WTC11 (cell line): Measurements from ENCODE around the gene CHKA. TPM values are rescaled to one million over a fixed set of nuclear protein-coding genes. Genes with fewer than 3 reads are reported as not detected.

ENCODE experiments used
- ATAC-seq: fragments of 200-7000 bp; cut with Tn5 transposase; 2 replicates; pipeline ENCODE4 v1.10.0; 2021; ENCODE audit warnings: mild to moderate bottlenecking, moderate library complexity
- CTCF ChIA-PET: fragments of 300-600 bp; sonication (Branson Sonifier 250); formaldehyde crosslinking; loops from one replicate; lab custom pipeline; 2021; ENCODE audit warnings: antibody characterized with exemption; lab: Charles Lee
- POLR2A ChIA-PET: fragments of 350-600 bp; sonication (Branson Sonifier 250); formaldehyde crosslinking; loops from one replicate; lab custom pipeline; 2021; ENCODE audit warnings: antibody characterized with exemption; lab: Charles Lee
- DNase-seq: peaks from one replicate; pipeline ENCODE4 v3.0.0; 2021; ENCODE audit warnings: low spot score
- H3K27ac Mint-ChIP-seq: 2 replicates; pipeline ENCODE4 v1.8.0; 2021; ENCODE audit warnings: mixed read lengths
- H3K27me3 Mint-ChIP-seq: 2 replicates; pipeline ENCODE4 v1.8.0; 2021; ENCODE audit warnings: low read depth, mild to moderate bottlenecking, moderate library complexity, mixed read lengths
- H3K36me3 Mint-ChIP-seq: 2 replicates; pipeline ENCODE4 v1.8.0; 2021; ENCODE audit warnings: mixed read lengths
- H3K4me1 Mint-ChIP-seq: 2 replicates; pipeline ENCODE4 v1.8.0; 2022; ENCODE audit warnings: mixed read lengths
- H3K4me3 Mint-ChIP-seq: 2 replicates; pipeline ENCODE4 v1.8.0; 2021; ENCODE audit warnings: mild to moderate bottlenecking, moderate library complexity, mixed read lengths
- H3K9me3 Mint-ChIP-seq: 2 replicates; pipeline ENCODE4 v1.8.0; 2021; ENCODE audit warnings: mixed read lengths
- AFF4 ChIP-seq: sonication (generic); formaldehyde crosslinking; IDR thresholded peaks from 2 replicates; pipeline ENCODE4 v1.8.1; 2023; ENCODE audit warnings: mild to moderate bottlenecking, missing genetic modification reagents, borderline replicate concordance
- ATF1 ChIP-seq: sonication (generic); formaldehyde crosslinking; IDR thresholded peaks from 2 replicates; pipeline ENCODE4 v1.8.1; 2023; ENCODE audit warnings: mild to moderate bottlenecking, moderate library complexity, missing genetic modification reagents
- ATF3 ChIP-seq: sonication (generic); formaldehyde crosslinking; conservative IDR thresholded peaks from 2 replicates; pipeline ENCODE4 v1.8.1; 2022; ENCODE audit warnings: mild to moderate bottlenecking, missing genetic modification reagents
- CREB1 ChIP-seq: sonication (generic); formaldehyde crosslinking; IDR thresholded peaks from 2 replicates; pipeline ENCODE4 v1.8.0; 2023; ENCODE audit warnings: mild to moderate bottlenecking, missing genetic modification reagents
- EMX1 ChIP-seq: fragments of 250-450 bp; sonication (Bioruptor Pico); IDR thresholded peaks from 2 replicates; pipeline ENCODE4 v1.8.0; 2021; ENCODE audit warnings: mild to moderate bottlenecking
- ESRRA ChIP-seq: sonication (generic); formaldehyde crosslinking; IDR thresholded peaks from 2 replicates; pipeline ENCODE4 v1.8.1; 2022; ENCODE audit warnings: mild to moderate bottlenecking, missing genetic modification reagents, borderline replicate concordance
- GRHL2 ChIP-seq: fragments of 250-450 bp; sonication (Bioruptor Pico); IDR thresholded peaks from 2 replicates; pipeline ENCODE4 v1.8.0; 2022; ENCODE audit warnings: mild to moderate bottlenecking, moderate library complexity; ENCODE audit not compliant: insufficient replicate concordance, severe bottlenecking
- JAZF1 ChIP-seq: fragments of 250-450 bp; sonication (Bioruptor Pico); IDR thresholded peaks from 2 replicates; pipeline ENCODE4 v1.9.0; 2021; ENCODE audit warnings: moderate library complexity, mild to moderate bottlenecking, inconsistent platforms
- JUN ChIP-seq: sonication (generic); formaldehyde crosslinking; IDR thresholded peaks from 2 replicates; pipeline ENCODE4 v1.8.0; 2023; ENCODE audit warnings: mild to moderate bottlenecking, missing genetic modification reagents
- MLX ChIP-seq: sonication (generic); formaldehyde crosslinking; IDR thresholded peaks from 2 replicates; pipeline ENCODE4 v1.8.1; 2023; ENCODE audit warnings: mild to moderate bottlenecking, missing genetic modification reagents, moderate library complexity
- NFYB ChIP-seq: sonication (generic); formaldehyde crosslinking; conservative IDR thresholded peaks from 2 replicates; pipeline ENCODE4 v1.8.0; 2022; ENCODE audit warnings: low read depth, missing genetic modification reagents
- NR2C2 ChIP-seq: sonication (generic); formaldehyde crosslinking; IDR thresholded peaks from 2 replicates; pipeline ENCODE4 v1.8.0; 2022; ENCODE audit warnings: mild to moderate bottlenecking, missing genetic modification reagents
- SMAD4 ChIP-seq: sonication (generic); formaldehyde crosslinking; IDR thresholded peaks from 2 replicates; pipeline ENCODE4 v1.8.0; 2022; ENCODE audit warnings: mild to moderate bottlenecking, missing genetic modification reagents
- SOX15 ChIP-seq: fragments of 250-450 bp; sonication (Bioruptor Pico); IDR thresholded peaks from 2 replicates; pipeline ENCODE4 v1.9.0; 2021; ENCODE audit warnings: mild to moderate bottlenecking
- ZBTB21 ChIP-seq: sonication (generic); formaldehyde crosslinking; IDR thresholded peaks from 2 replicates; pipeline ENCODE4 v1.8.1; 2023; ENCODE audit warnings: mild to moderate bottlenecking, missing genetic modification reagents, borderline replicate concordance
- ZNF219 ChIP-seq: sonication (generic); formaldehyde crosslinking; IDR thresholded peaks from 2 replicates; pipeline ENCODE4 v1.8.0; 2023; ENCODE audit warnings: missing genetic modification reagents, mild to moderate bottlenecking, borderline replicate concordance
- ZNF281 ChIP-seq: sonication (generic); formaldehyde crosslinking; IDR thresholded peaks from 2 replicates; pipeline ENCODE4 v1.8.0; 2023; ENCODE audit warnings: mild to moderate bottlenecking, missing genetic modification reagents
- ZNF317 ChIP-seq: sonication (generic); formaldehyde crosslinking; IDR thresholded peaks from 2 replicates; pipeline ENCODE4 v1.8.1; 2023; ENCODE audit warnings: low read depth, mild to moderate bottlenecking, moderate library complexity, missing genetic modification reagents, borderline replicate concordance
- total RNA-seq: library from RNA; stranded (reverse); gene quantifications from 3 replicates; pipeline ENCODE4 v1.2.3, GENCODE V29; 2021
- TF ChIP-seq, protein P1 (sequence below): sonication (generic); formaldehyde crosslinking; IDR thresholded peaks from 2 replicates; pipeline ENCODE4 v1.8.1; 2022; ENCODE audit warnings: mild to moderate bottlenecking, moderate library complexity, missing genetic modification reagents

Gene CHKA
- total RNA-seq, 1 experiment from 2014 or later: 76.1 TPM

GRCh38 chr11:68071281-68072048, 49.7 kb downstream of the CHKA start:
- no peak for DNase-seq
- Mint-ChIP-seq H3K27me3 (no peaks in the 10 kb centered on the region), H3K9me3 (no peaks in the 10 kb centered on the region), H3K36me3 (peaks cover 69% of the 10 kb centered on the region), H3K4me1 (no peaks in the 10 kb centered on the region), H3K4me3 (no peak overlapping the region), H3K27ac (no peak overlapping the region)
- ChIA-PET POLR2A (no interaction called here), CTCF (no interaction called here)
- TF ChIP-seq ATF1 (CRISPR knock-in tag) (no peak), ZNF317 (CRISPR knock-in tag) (no peak), JUN (no peak), SOX15 (CRISPR knock-in tag) (no peak), MLX (no peak), ZNF219 (CRISPR knock-in tag) (no peak), ZNF281 (CRISPR knock-in tag) (no peak), GRHL2 (no peak), NR2C2 (no peak), SMAD4 (CRISPR knock-in tag) (no peak), EMX1 (CRISPR knock-in tag) (no peak)
- TF ChIP-seq, protein P1, sequence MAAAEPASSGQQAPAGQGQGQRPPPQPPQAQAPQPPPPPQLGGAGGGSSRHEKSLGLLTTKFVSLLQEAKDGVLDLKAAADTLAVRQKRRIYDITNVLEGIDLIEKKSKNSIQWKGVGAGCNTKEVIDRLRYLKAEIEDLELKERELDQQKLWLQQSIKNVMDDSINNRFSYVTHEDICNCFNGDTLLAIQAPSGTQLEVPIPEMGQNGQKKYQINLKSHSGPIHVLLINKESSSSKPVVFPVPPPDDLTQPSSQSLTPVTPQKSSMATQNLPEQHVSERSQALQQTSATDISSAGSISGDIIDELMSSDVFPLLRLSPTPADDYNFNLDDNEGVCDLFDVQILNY (CRISPR knock-in tag): no peak
- ATAC-seq: no peak

- no peak overlapping the region for H3K4me3 Mint-ChIP-seq
- DNase-seq (no peak), ATAC-seq (no peak)
- no peaks in the 10 kb centered on the region for H3K27me3 Mint-ChIP-seq
- H3K4me1 Mint-ChIP-seq: no peaks in the 10 kb centered on the region
- no peaks in the 10 kb centered on the region for H3K9me3 Mint-ChIP-seq
- TF ChIP-seq ESRRA (CRISPR knock-in tag): no peak
- no peak for TF ChIP-seq AFF4 (CRISPR knock-in tag)
- TF ChIP-seq GRHL2: no peak
- no peak for TF ChIP-seq CREB1 (CRISPR knock-in tag)
- TF ChIP-seq ATF3 (CRISPR knock-in tag): no peak
- TF ChIP-seq ZBTB21 (CRISPR knock-in tag): no peak
- no peak for TF ChIP-seq JAZF1 (CRISPR knock-in tag)
- TF ChIP-seq NFYB (CRISPR knock-in tag): no peak
- ChIA-PET CTCF (no interaction called here), POLR2A (no interaction called here)
- H3K27ac Mint-ChIP-seq: no peak overlapping the region
- peaks cover 82% of the 10 kb centered on the region for H3K36me3 Mint-ChIP-seq
Measured at GRCh38 chr11:68067991-68068390, 53.2 kb downstream of the CHKA start.
